ENCODE measurements around the gene GABRE. TPM values are rescaled to one million over a fixed set of nuclear protein-coding genes. Genes with fewer than 3 reads are reported as not detected.

Gene GABRE
- total RNA-seq, 1 donor from 2014 or later = 13.5 TPM

- Histone ChIP-seq H3K27ac (no peak overlapping the region), H3K36me3 (no peaks in the 10 kb centered on the region), H3K4me1 (no peaks in the 10 kb centered on the region), H3K9me3 (no peaks in the 10 kb centered on the region), H3K27me3 (no peaks in the 10 kb centered on the region), H3K4me3 (no peak overlapping the region)
- TF ChIP-seq CTCF (IDR thresholded peaks at IDR 0.05) = no peak
- DNase-seq (ENCODE audit: low spot score in 2 of 2) = no peak
- intact Hi-C loops (cut with DNase I) = no loop called here
Measured at GRCh38 chrX:151904989-151905388, 69.5 kb downstream of the GABRE start.

Other genes with a start within 250 kb of the GABRE start
- gene CNGA2, start 239.9 kb downstream of the GABRE start, total RNA-seq = not detected
- not detected for gene MAGEA4, start 61.8 kb downstream of the GABRE start, total RNA-seq
- not detected for gene MAGEA10, start 163.9 kb upstream of the GABRE start, total RNA-seq